Measurements from ENCODE around the gene USP54. TPM values are rescaled to one million over a fixed set of nuclear protein-coding genes. Genes with fewer than 3 reads are reported as not detected.

USP54 gene
- polyA plus RNA-seq, 1 of the 3 experiments (the other 2 are of a cell fraction): 6.5 TPM

- TF ChIP-seq, protein P1, sequence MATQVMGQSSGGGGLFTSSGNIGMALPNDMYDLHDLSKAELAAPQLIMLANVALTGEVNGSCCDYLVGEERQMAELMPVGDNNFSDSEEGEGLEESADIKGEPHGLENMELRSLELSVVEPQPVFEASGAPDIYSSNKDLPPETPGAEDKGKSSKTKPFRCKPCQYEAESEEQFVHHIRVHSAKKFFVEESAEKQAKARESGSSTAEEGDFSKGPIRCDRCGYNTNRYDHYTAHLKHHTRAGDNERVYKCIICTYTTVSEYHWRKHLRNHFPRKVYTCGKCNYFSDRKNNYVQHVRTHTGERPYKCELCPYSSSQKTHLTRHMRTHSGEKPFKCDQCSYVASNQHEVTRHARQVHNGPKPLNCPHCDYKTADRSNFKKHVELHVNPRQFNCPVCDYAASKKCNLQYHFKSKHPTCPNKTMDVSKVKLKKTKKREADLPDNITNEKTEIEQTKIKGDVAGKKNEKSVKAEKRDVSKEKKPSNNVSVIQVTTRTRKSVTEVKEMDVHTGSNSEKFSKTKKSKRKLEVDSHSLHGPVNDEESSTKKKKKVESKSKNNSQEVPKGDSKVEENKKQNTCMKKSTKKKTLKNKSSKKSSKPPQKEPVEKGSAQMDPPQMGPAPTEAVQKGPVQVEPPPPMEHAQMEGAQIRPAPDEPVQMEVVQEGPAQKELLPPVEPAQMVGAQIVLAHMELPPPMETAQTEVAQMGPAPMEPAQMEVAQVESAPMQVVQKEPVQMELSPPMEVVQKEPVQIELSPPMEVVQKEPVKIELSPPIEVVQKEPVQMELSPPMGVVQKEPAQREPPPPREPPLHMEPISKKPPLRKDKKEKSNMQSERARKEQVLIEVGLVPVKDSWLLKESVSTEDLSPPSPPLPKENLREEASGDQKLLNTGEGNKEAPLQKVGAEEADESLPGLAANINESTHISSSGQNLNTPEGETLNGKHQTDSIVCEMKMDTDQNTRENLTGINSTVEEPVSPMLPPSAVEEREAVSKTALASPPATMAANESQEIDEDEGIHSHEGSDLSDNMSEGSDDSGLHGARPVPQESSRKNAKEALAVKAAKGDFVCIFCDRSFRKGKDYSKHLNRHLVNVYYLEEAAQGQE (IDR thresholded peaks at IDR 0.05; ENCODE audit: low read depth, low read length): 0 out of 2 replicates have a peak, but pooled peaks have one; percentile 9
- TF ChIP-seq RXRA (IDR thresholded peaks at IDR 0.05; ENCODE audit: borderline replicate concordance, low read depth): no peak
Observed at GRCh38 chr10:73495226-73495883, 95.8 kb downstream of the USP54 start (continued).

GRCh38 chr10:73494877-73495225, 96.3 kb downstream of the USP54 start:
- peak overlapping the region; percentile 80 for H3K4me2 ChIP-seq
- H3F3A ChIP-seq (replicated peaks; ENCODE audit: insufficient read depth): peaks cover 28% of the 10 kb centered on the region
- 2% methylated on average over 2 of the region's 2 CpGs for WGBS (ENCODE audit: low lambda C conversion rate)
- peaks cover 10 to 23% of the 10 kb centered on the region in 2 experiments for H3K4me1 ChIP-seq (ENCODE audit: control insufficient read depth in 1 of 2, insufficient read depth in 2 of 2, low read depth in 1 of 2, low read length in 1 of 2)
- H3K4me3 ChIP-seq (ENCODE audit: low read depth in 2 of 2, low read length in 1 of 2): peak overlapping the region; percentile 84
- ChIA-PET CTCF (interaction anchor here (0.8 to 1.6 kb wide), 3 partner anchors 26 to 240 kb away, joined by 3 to 6 read pairs (median 4); no protein-coding TSS in a partner anchor), POLR2A (no interaction called here)
- H2AFZ ChIP-seq (ENCODE audit: low read depth): peak overlapping the region; percentile 58
- H3K79me2 ChIP-seq (ENCODE audit: insufficient read depth): peaks cover 66% of the 10 kb centered on the region
- peaks cover 4% of the 10 kb centered on the region; the same call in 1 of the 2 replicates for H4K20me1 ChIP-seq (ENCODE audit: insufficient read depth)
- peak overlapping the region; percentile 88 to 94 for H3K27ac ChIP-seq (ENCODE audit: low read depth in 2 of 2, low read length in 1 of 2)
- H3K9me3 ChIP-seq: no peaks in the 10 kb centered on the region
- peaks cover 2 to 8% of the 10 kb centered on the region in 2 experiments for H3K36me3 ChIP-seq (replicated peaks in 1 of 2; ENCODE audit: control insufficient read depth in 1 of 2, insufficient read depth in 2 of 2, low read length in 1 of 2)
- H3K9me2 ChIP-seq: no peaks in the 10 kb centered on the region
- DNase-seq: no peak
- H3K27me3 ChIP-seq (ENCODE audit: insufficient read depth): no peaks in the 10 kb centered on the region
- H3K9ac ChIP-seq: peak overlapping the region; percentile 89
- TF ChIP-seq GABPA (IDR thresholded peaks at IDR 0.05; ENCODE audit: low read depth): no peak
- TF ChIP-seq TEAD4 (IDR thresholded peaks at IDR 0.05; ENCODE audit: borderline replicate concordance, insufficient read depth): no peak
- TF ChIP-seq, protein P2, sequence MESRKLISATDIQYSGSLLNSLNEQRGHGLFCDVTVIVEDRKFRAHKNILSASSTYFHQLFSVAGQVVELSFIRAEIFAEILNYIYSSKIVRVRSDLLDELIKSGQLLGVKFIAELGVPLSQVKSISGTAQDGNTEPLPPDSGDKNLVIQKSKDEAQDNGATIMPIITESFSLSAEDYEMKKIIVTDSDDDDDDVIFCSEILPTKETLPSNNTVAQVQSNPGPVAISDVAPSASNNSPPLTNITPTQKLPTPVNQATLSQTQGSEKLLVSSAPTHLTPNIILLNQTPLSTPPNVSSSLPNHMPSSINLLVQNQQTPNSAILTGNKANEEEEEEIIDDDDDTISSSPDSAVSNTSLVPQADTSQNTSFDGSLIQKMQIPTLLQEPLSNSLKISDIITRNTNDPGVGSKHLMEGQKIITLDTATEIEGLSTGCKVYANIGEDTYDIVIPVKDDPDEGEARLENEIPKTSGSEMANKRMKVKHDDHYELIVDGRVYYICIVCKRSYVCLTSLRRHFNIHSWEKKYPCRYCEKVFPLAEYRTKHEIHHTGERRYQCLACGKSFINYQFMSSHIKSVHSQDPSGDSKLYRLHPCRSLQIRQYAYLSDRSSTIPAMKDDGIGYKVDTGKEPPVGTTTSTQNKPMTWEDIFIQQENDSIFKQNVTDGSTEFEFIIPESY (IDR thresholded peaks at IDR 0.05; ENCODE audit: borderline replicate concordance, low read depth): no peak
- TF ChIP-seq POLR2AphosphoS5 (IDR thresholded peaks at IDR 0.05; ENCODE audit: low read depth, low read length): no peak
- TF ChIP-seq USF2 (IDR thresholded peaks at IDR 0.05; ENCODE audit: borderline replicate concordance, low read depth, low read length): no peak
- TF ChIP-seq RFX5 (IDR thresholded peaks at IDR 0.05; ENCODE audit: low read length): no peak
- no peak for TF ChIP-seq FOXJ3 (CRISPR knock-in tag; IDR thresholded peaks at IDR 0.05)
- TF ChIP-seq, protein P3, sequence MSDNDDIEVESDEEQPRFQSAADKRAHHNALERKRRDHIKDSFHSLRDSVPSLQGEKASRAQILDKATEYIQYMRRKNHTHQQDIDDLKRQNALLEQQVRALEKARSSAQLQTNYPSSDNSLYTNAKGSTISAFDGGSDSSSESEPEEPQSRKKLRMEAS (IDR thresholded peaks at IDR 0.05; ENCODE audit: low read depth): no peak
- no peak for TF ChIP-seq TCF12 (IDR thresholded peaks at IDR 0.05)
- TF ChIP-seq CTCF (IDR thresholded peaks at IDR 0.05): no peak
- no peak for TF ChIP-seq MEF2A (IDR thresholded peaks at IDR 0.05; ENCODE audit: borderline replicate concordance, low read depth)
- TF ChIP-seq CHD2 (IDR thresholded peaks at IDR 0.05; ENCODE audit: low read length, partially characterized antibody): no peak
- TF ChIP-seq, protein P4, sequence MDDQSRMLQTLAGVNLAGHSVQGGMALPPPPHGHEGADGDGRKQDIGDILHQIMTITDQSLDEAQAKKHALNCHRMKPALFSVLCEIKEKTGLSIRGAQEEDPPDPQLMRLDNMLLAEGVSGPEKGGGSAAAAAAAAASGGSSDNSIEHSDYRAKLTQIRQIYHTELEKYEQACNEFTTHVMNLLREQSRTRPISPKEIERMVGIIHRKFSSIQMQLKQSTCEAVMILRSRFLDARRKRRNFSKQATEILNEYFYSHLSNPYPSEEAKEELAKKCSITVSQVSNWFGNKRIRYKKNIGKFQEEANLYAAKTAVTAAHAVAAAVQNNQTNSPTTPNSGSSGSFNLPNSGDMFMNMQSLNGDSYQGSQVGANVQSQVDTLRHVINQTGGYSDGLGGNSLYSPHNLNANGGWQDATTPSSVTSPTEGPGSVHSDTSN (IDR thresholded peaks at IDR 0.05): no peak
- no peak for TF ChIP-seq ELF1 (IDR thresholded peaks at IDR 0.05)
- TF ChIP-seq EP300 (IDR thresholded peaks at IDR 0.05; ENCODE audit: borderline replicate concordance in 1 of 2, low read depth in 1 of 2, low read length in 1 of 2): no peak
- no peak for TF ChIP-seq NFIC (IDR thresholded peaks at IDR 0.05; ENCODE audit: borderline replicate concordance)
